ENCODE results near the gene NUP85.
A peak's percentile ranks its signal among the peaks of the same experiment; 100 is the strongest.

The NUP85 gene

DNA sequence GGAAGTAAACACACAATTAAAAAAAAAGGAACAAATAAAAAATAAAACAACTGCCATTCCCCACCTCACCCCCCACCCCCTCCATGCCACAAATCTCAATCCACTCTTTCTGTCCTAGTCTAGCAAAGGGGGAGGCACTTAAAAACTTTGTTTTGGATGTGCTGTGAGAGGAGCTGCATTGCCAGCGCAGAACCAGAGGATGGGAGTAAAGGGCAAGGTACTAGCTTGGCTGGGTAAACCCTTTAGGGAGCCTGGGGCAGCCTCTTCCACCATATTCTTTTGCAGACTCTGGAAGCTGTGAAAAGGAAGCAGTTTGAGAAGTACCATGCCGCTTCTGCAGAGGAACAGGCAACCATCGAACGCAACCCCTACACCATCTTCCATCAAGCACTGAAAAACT lies 57.6 kb downstream of the NUP85 start:
- H3K27me3 ChIP-seq (ENCODE audit: insufficient read depth, low read depth, severe bottlenecking) = no peaks in the 10 kb centered on the region
- no peak overlapping the region for H3K27ac ChIP-seq
- H3K36me3 ChIP-seq = peaks cover 60% of the 10 kb centered on the region
- no peaks in the 10 kb centered on the region for H3K9me3 ChIP-seq (ENCODE audit: severe bottlenecking)
- TF ChIP-seq, protein P1, sequence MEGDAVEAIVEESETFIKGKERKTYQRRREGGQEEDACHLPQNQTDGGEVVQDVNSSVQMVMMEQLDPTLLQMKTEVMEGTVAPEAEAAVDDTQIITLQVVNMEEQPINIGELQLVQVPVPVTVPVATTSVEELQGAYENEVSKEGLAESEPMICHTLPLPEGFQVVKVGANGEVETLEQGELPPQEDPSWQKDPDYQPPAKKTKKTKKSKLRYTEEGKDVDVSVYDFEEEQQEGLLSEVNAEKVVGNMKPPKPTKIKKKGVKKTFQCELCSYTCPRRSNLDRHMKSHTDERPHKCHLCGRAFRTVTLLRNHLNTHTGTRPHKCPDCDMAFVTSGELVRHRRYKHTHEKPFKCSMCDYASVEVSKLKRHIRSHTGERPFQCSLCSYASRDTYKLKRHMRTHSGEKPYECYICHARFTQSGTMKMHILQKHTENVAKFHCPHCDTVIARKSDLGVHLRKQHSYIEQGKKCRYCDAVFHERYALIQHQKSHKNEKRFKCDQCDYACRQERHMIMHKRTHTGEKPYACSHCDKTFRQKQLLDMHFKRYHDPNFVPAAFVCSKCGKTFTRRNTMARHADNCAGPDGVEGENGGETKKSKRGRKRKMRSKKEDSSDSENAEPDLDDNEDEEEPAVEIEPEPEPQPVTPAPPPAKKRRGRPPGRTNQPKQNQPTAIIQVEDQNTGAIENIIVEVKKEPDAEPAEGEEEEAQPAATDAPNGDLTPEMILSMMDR (IDR thresholded peaks at IDR 0.05; ENCODE audit: low read depth, low read length) = no peak
- no peak for DNase-seq
- H3K4me3 ChIP-seq (ENCODE audit: low read depth, low read length) = no peak overlapping the region

DNA sequence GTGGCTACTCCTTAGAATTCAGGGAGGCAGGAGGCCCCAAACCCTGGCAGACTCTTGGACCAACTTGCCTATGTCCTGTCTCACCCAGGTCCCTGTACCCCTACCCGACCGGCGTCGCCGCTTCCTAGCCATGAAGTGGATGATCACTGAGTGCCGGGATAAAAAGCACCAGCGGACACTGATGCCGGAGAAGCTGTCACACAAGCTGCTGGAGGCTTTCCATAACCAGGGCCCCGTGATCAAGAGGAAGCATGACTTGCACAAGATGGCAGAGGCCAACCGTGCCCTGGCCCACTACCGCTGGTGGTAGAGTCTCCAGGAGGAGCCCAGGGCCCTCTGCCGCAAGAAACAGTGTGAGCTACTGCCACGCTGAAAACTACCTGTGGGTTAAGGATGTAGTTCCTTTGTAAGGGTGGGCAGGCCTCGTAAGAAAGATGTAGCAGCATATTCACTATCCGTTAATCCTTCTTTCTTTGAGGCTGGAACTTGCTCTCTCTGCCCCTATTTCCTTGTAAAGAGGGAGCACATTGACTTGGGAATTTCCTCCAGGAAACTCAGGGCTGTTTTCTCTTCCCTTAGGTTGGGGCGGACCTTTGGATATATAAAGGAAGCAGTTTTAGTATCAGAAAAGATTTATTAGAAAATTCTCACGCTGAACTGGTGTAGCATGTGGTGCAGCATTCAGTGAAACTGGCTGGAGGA lies 60.3 kb downstream of the NUP85 start:
- Histone ChIP-seq H3K9me3 (ENCODE audit: severe bottlenecking) (no peaks in the 10 kb centered on the region), H3K4me3 (ENCODE audit: low read depth, low read length) (no peak overlapping the region), H3K27ac (no peak overlapping the region), H3K36me3 (peaks cover 56% of the 10 kb centered on the region), H3K27me3 (ENCODE audit: insufficient read depth, low read depth, severe bottlenecking) (no peaks in the 10 kb centered on the region)
- no peak for DNase-seq
- TF ChIP-seq, protein P1 (IDR thresholded peaks at IDR 0.05; ENCODE audit: low read depth, low read length) = no peak

DNA sequence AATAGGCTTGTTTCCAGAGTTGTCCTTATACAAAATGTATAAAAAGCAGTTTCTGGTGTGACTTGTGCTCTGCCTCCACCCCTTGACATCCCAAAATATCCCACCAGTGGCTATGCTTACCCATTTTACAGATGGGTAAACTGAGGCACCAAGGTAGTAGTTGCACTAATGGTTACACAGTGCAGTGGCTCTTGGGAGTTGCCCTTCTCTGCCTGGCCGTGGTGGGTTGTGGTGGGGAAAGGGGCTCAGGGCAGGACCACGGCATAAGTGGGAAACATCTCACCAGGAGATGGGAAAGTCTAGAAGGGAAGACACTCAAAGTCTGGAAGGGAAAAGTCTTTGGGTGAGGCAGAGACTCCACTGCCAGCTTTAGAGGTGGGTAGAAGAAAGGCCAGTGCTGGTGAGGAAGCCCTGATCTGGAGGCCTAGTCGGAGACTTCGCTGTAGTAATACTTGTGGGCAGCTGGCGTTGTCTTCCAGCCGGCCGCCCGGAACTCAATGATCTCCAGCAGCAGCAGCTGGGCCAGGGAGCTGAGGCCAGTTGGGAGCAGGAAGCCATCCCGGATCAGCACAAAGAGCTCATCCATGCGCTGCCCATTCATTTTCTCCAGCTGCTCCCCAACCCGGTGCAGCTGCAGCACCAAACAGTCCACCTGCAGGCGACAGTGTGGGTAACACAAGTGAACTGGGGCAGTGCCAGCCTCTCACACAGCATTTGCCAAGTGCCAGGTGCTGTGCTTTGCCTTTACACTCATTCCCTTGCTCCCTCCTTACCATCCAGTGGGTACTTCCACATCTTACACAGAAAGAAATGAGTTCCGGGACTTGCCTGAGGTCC lies 61.1 kb downstream of the NUP85 start:
- Histone ChIP-seq H3K36me3 (peaks cover 56% of the 10 kb centered on the region), H3K9me3 (ENCODE audit: severe bottlenecking) (no peaks in the 10 kb centered on the region), H3K27ac (no peak overlapping the region), H3K27me3 (ENCODE audit: insufficient read depth, low read depth, severe bottlenecking) (no peaks in the 10 kb centered on the region), H3K4me3 (ENCODE audit: low read depth, low read length) (no peak overlapping the region)
- TF ChIP-seq, protein P1 (IDR thresholded peaks at IDR 0.05; ENCODE audit: low read depth, low read length) = no peak
- DNase-seq = no peak

DNA sequence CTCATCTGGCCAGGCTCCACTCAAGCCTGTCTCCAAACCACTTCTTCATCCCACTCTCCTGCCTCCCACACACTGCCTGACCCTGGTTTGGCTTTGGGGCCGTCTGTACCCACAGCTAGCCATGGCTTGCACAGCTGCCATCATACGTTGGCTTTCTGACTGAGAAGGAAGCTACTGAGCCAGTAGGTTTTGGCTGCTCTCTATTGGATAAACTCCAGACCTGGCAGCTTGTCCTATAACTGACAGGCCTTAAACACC lies 61.6 kb downstream of the NUP85 start:
- TF ChIP-seq, protein P1 (IDR thresholded peaks at IDR 0.05; ENCODE audit: low read depth, low read length) = no peak
- no peak overlapping the region for H3K27ac ChIP-seq
- no peaks in the 10 kb centered on the region for H3K9me3 ChIP-seq (ENCODE audit: severe bottlenecking)
- H3K27me3 ChIP-seq (ENCODE audit: insufficient read depth, low read depth, severe bottlenecking) = no peaks in the 10 kb centered on the region
- peaks cover 52% of the 10 kb centered on the region for H3K36me3 ChIP-seq
- no peak for DNase-seq
- no peak overlapping the region for H3K4me3 ChIP-seq (ENCODE audit: low read depth, low read length)

DNA sequence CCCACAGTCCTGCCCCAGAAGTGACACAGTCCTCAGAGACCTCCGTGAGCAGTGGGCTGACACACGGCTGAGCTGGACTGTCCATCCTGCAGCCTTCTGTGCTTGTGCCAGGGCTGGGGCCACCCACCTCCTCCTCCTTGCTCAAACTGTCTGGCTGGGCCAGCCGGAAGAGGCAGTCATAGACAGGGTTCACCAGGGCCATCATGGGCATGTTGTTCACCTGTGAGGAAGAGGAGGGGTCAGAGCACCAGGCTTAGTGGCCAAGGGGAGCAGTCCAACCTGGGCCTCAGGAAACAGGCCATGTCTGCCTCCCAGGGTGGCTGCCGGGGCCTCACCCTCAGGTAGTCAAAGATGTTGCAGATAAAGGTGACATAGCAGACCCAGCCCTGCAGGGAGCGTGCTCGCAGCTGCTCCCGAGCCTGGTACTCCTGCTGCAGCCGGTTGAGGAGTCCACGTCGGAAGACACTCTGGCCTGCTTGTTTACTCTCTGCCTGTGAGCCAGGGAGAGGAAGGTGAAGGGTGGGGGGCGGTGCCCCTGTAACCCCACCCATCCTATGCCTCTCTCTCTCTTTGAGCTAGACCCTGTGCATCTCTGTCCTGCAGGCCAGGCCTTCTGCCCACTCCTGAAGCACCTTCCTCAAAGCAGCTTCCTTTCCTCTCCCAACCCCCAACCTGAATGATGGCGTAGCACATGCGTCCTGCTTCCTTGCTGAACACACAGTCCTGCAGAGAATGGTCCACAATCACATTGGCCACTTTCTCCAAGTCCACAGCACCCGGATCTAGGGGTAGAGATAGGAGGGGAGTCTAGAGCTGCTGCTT lies 62.1 kb downstream of the NUP85 start:
- TF ChIP-seq, protein P1 (IDR thresholded peaks at IDR 0.05; ENCODE audit: low read depth, low read length) = peak; percentile 70
- DNase-seq = peak; percentile 70
- Histone ChIP-seq H3K4me3 (ENCODE audit: low read depth, low read length) (no peak overlapping the region), H3K27me3 (ENCODE audit: insufficient read depth, low read depth, severe bottlenecking) (no peaks in the 10 kb centered on the region), H3K36me3 (peaks cover 53% of the 10 kb centered on the region), H3K9me3 (ENCODE audit: severe bottlenecking) (no peaks in the 10 kb centered on the region), H3K27ac (no peak overlapping the region)

Measured in WERI-Rb-1 (cell line).